KMS-11 (cell line): ENCODE measurements around the gene MPPED2.

Experiments used
- H2AFZ ChIP-seq: fragments of 200-600 bp; sonication (generic); 2 replicates; pipeline ENCODE4 v1.6.1; 2016; ENCODE audit warnings: antibody characterized with exemption, mixed run types, low read depth
- H3K27ac ChIP-seq: fragments of 200-600 bp; sonication (generic); 2 replicates; pipeline ENCODE4 v1.6.1; 2016; ENCODE audit warnings: mild to moderate bottlenecking, mixed run types
- H3K27me3 ChIP-seq: fragments of 200-600 bp; sonication (generic); 2 replicates; pipeline ENCODE4 v1.6.1; 2017; ENCODE audit warnings: mild to moderate bottlenecking, low read depth, mixed run types, moderate library complexity; ENCODE audit not compliant: insufficient read depth
- H3K36me3 ChIP-seq: fragments of 200-600 bp; sonication (generic); 2 replicates; pipeline ENCODE4 v1.6.1; 2017; ENCODE audit warnings: mild to moderate bottlenecking, mixed run types; ENCODE audit not compliant: insufficient read depth
- H3K4me1 ChIP-seq: fragments of 200-600 bp; sonication (generic); 2 replicates; pipeline ENCODE4 v1.6.1; 2016; ENCODE audit warnings: mild to moderate bottlenecking, low read depth, mixed run types; ENCODE audit not compliant: poor library complexity, severe bottlenecking
- H3K4me2 ChIP-seq: fragments of 200-600 bp; sonication (generic); 2 replicates; pipeline ENCODE4 v1.7.0; 2016; ENCODE audit warnings: mild to moderate bottlenecking, mixed run types
- H3K4me3 ChIP-seq: fragments of 200-600 bp; sonication (generic); IDR thresholded peaks from 2 replicates; pipeline ENCODE4 v1.6.1; 2017; ENCODE audit warnings: low read depth, low read length, mixed read lengths; ENCODE audit not compliant: insufficient read depth
- H3K79me2 ChIP-seq: fragments of 200-600 bp; sonication (generic); 2 replicates; pipeline ENCODE4 v1.6.1; 2016; ENCODE audit warnings: low read depth, mixed run types; ENCODE audit not compliant: insufficient read depth
- H3K9ac ChIP-seq: fragments of 200-600 bp; sonication (generic); 2 replicates; pipeline ENCODE4 v1.6.1; 2016; ENCODE audit warnings: mild to moderate bottlenecking, mixed run types
- H4K20me1 ChIP-seq: fragments of 200-600 bp; sonication (generic); 2 replicates; pipeline ENCODE4 v1.6.1; 2016; ENCODE audit warnings: mild to moderate bottlenecking, mixed run types; ENCODE audit not compliant: insufficient read depth
- TF ChIP-seq, protein P1 (sequence below): fragments of 200-600 bp; sonication (generic); conservative IDR thresholded peaks from 2 replicates; pipeline ENCODE4 v1.6.1; 2017; ENCODE audit warnings: low read depth, mild to moderate bottlenecking, antibody characterized with exemption, low read length, moderate library complexity, mixed read lengths

MPPED2 gene

DNA sequence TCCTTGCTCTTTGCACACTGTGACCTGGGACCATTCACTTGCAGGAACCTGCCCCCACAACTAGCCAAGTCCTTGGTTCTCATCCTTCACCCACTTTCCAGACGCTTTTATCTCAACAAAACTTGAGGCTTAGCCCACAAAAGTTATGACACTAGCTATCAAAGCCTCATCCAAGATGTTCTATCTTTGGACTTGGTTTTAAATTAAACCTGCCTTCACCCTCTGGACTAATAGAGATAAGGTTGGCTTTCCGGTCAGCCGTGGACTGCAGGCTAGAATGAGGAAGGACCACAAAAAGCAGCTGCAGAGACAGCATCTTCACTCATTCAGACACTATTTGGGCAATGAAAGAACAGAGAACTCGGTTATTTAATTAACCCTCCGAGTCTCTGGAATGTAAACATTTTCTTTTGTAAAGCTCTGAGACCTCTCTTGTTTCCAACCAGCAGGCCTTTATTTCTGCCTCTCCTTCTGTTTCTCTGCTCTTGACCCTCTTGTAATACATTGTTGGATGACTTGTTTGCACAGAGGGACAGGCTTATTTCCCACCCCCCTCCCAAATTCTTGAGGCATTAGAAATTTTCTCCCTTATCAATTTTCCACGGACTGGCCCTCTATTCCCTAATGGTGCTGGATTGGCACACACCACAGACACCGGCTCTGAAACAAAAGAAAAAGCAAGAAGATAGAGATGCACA lies 221.9 kb downstream of the MPPED2 start:
- Histone ChIP-seq H3K4me3 (no peak overlapping the region), H2AFZ (no peak overlapping the region), H3K4me1 (no peaks in the 10 kb centered on the region), H3K4me2 (no peak overlapping the region), H3K9ac (no peak overlapping the region), H3K27ac (no peak overlapping the region), H3K27me3 (no peaks in the 10 kb centered on the region), H3K36me3 (no peaks in the 10 kb centered on the region), H3K79me2 (no peaks in the 10 kb centered on the region), H4K20me1 (no peaks in the 10 kb centered on the region)
- TF ChIP-seq, protein P1, sequence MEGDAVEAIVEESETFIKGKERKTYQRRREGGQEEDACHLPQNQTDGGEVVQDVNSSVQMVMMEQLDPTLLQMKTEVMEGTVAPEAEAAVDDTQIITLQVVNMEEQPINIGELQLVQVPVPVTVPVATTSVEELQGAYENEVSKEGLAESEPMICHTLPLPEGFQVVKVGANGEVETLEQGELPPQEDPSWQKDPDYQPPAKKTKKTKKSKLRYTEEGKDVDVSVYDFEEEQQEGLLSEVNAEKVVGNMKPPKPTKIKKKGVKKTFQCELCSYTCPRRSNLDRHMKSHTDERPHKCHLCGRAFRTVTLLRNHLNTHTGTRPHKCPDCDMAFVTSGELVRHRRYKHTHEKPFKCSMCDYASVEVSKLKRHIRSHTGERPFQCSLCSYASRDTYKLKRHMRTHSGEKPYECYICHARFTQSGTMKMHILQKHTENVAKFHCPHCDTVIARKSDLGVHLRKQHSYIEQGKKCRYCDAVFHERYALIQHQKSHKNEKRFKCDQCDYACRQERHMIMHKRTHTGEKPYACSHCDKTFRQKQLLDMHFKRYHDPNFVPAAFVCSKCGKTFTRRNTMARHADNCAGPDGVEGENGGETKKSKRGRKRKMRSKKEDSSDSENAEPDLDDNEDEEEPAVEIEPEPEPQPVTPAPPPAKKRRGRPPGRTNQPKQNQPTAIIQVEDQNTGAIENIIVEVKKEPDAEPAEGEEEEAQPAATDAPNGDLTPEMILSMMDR, result no peak

DNA sequence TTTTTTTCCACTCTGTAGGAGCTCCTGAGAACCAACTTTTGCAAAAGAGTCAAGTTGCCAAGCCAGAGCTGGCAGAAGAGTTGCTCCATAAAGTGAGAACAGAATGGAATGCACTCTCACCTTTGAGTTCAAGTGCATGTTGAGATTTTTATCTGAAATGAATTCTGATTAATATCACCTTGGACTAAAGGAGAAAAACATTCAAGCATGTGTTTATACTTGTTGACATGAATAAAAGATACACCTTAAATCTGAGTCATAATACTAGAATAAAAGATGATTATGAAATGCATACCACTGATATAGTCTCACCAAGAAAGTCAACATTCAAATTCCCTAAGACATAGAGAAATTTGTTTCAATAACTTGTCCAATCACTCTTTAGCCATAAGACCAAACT lies 225.4 kb downstream of the MPPED2 start:
- H3K4me1 ChIP-seq, result no peaks in the 10 kb centered on the region
- H4K20me1 ChIP-seq, result no peaks in the 10 kb centered on the region
- TF ChIP-seq, protein P1, result no peak
- no peak overlapping the region for H3K4me3 ChIP-seq
- no peak overlapping the region for H3K9ac ChIP-seq
- no peaks in the 10 kb centered on the region for H3K27me3 ChIP-seq
- H3K4me2 ChIP-seq, result no peak overlapping the region
- H2AFZ ChIP-seq, result no peak overlapping the region
- H3K27ac ChIP-seq, result no peak overlapping the region
- H3K79me2 ChIP-seq, result no peaks in the 10 kb centered on the region
- H3K36me3 ChIP-seq, result no peaks in the 10 kb centered on the region
